GM19397 (cell line): ENCODE data around the gene CLIC3.

Source experiments
- ATAC-seq: cut with Tn5 transposase; IDR thresholded peaks from one replicate; pipeline ENCODE4 v1.9.1; 2021; ENCODE audit warnings: mild to moderate bottlenecking, moderate library complexity; ENCODE audit not compliant: unreplicated experiment

The CLIC3 gene

GRCh38 chr9:136969774-136970173 is 26.6 kb downstream of the CLIC3 start:
- no peak for ATAC-seq

DNA sequence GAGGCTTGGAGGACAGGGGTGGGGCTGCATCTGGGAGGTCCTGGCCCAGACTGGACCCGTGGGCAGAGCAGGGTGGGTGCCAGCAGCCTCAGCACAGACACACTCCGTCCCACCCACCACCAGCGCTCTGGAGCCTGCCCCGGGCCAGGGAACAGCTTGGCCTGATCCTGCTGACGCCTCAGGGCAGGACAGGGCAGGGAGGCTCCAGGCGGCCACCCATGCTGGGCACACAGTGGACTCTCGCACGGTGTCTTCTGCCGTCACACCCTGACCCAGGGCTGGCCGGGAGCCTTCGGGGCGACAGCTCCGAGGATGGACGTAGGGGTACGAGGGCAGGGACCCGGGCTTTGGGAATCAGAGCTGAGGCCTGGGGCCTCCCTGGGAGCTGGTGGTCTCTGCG is 27.2 kb downstream of the CLIC3 start:
- no peak for ATAC-seq

DNA sequence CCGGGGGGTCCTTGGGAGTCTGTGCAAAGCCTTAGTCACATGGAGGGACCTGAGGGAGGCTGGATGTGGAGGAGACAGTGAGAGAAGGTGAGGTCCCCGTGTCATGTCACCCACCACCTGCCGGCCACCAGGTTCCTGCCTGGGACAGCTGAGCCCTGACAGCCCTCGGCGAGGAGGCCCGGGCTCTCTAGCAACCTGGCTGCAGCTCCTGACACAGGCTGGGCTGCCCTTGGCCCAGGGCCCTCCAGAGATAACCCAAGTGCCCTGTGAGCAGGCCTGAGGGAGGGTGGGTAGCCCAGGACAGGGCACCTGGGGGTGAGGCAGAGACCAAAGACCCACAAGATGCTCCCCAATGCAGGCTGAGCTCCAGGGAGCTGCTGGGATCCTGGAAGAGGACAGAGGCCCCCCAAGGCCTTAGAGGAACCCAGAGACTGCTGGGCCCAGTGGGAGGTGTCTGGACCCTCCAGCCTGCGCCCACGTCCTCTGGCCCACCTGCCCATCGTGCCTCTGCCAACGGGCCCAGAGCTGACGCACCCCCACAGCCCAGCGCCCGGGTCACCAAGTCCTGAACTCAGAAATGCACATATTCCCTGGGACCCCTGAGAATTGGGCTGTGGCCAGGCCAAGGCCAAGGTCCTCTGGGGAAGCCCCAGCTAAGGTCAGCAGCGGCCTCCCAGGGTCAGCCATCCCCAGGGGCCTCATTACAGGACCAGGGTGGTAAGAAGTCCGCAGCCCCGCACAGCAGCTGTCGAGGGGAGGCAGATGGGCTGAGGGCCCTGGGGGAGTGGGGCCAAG is 27.8 kb downstream of the CLIC3 start:
- ATAC-seq, result no peak

- no peak for ATAC-seq
Observed at GRCh38 chr9:136965771-136966484, 30.4 kb downstream of the CLIC3 start.

GRCh38 chr9:136964833-136965422 is 31.4 kb downstream of the CLIC3 start:
- ATAC-seq, result no peak

DNA sequence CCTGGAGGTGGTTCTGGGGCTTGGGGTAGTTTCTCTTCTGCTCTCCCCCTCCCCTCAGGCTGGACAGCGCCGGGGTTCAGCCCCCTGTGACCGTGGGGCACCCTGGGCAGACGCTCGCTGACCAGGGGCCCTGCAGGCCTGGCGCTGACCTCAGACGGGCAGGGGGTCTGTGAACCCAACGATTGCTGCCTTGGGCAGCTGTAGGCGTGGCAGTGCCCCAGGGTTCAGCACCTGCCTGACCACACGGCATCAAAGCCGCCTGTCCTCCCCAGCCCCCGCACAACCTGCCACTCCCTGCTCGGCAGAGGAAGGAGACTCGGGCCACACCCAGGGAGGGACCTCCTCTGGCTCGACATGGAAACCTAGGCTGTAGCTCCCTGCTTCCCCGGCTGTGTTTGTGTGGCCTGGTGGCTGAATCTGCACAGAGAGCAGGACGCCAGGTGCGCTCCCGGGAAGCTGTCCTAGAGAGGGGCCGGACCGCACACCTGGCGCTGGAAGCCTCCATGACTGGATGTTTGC is 32.1 kb downstream of the CLIC3 start:
- ATAC-seq, result no peak

GRCh38 chr9:136963751-136964150 is 32.6 kb downstream of the CLIC3 start:
- ATAC-seq, result no peak

DNA sequence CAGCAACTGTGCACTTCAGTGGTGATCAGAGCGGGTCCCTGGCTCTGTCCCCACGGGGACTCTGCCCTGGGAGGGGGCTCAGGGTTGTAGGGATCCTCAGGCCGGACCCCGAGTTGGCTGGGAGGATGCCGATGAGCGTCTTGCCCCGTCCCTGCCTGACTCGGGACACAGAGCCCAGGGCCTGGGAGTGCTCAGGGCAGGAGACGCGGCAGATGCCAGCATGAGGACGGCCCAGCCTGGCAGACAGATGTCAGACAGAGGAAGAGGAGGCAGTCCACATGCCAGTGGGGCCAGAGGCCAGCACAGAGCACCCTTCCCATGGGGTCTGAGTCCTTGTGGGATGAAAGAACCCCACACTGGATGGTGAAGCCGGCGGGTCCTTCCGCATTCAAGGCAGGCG is 33.0 kb downstream of the CLIC3 start:
- ATAC-seq, result no peak

DNA sequence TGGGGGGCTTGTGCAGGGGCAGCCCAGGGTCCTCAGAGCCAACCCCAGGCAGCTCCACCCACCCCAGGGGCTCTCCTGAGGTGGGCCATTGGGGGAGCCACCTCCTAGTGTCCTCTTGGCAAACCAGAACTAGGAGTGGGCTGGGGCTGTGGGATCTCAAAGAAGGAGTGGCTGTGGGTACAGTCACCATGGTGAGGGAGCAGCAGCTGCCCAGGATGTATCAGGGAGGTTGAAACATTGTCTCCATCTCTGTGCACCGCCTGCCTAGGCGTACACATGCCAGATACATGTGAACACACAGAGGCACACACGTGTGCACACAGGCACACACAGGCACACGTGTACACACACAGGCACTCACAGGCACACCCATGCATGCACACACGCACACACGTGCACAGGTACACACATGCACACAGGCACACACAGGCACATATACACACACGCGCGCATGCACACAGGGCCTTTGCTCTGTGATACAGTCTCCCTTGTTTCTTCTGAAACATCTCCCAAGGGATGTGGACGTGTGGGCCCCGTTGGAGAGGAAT is 33.6 kb downstream of the CLIC3 start:
- no peak for ATAC-seq

DNA sequence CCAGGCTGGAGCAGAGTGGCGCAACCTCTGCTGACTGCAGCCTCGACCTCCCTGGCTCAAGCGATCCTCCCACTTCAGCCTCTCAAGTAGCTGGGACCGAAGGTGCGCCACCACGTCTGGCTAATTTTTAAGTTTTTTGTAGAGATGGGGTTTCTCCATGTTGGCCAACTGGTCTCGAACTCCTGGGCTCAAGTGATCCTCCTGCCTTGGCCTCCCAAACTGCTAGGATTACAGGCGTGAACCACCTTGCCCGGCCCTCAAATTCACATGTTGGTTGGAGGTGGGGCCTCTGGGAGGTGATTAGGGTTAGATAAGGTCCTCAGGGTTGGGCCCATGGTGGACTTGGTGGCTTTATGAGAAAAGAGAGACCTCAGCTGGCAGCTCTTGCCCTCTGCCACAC is 34.2 kb downstream of the CLIC3 start:
- ATAC-seq, result no peak

- ATAC-seq, result no peak
Observed at GRCh38 chr9:136961279-136962065, 34.9 kb downstream of the CLIC3 start.

- no peak for ATAC-seq
Observed at GRCh38 chr9:136960938-136961275, 35.5 kb downstream of the CLIC3 start.

DNA sequence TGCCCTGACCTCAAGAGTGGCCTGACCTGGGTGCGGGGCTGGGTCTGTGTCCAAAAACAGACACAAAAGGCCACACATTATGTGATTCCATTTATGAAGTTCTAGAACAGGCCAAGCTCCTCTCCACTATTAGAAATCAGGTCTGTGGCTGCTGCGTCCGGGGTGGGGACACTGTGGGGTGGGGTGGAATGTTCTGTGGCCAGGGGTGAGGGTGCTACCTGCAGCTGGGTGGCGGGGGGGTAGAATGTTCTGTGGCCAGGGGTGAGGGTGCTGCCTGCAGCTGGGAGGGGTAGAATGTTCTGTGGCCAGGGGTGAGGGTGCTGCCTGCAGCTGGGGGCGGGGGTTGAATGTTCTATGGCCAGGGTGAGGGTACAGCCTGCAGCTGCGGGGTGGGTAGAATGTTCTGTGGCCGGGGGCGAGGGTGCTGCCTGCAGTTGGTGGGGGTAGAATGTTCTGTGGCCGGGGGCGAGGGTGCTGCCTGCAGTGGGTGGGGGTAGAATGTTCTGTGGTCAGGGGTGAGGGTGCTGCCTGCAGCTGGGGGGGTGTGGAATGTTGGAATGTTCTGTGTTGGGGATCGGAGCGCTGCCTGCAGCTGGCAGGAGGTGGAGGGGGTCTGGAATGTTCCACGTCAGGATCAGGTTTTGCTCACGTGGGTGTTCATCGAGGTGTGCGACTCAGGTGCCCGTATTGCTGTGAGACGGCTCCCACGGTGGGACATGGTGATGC is 36.0 kb downstream of the CLIC3 start:
- ATAC-seq, result no peak

- ATAC-seq, result no peak
Observed at GRCh38 chr9:136958898-136959850, 37.2 kb downstream of the CLIC3 start.

- ATAC-seq, result no peak
Observed at GRCh38 chr9:136958473-136958872, 37.9 kb downstream of the CLIC3 start.

DNA sequence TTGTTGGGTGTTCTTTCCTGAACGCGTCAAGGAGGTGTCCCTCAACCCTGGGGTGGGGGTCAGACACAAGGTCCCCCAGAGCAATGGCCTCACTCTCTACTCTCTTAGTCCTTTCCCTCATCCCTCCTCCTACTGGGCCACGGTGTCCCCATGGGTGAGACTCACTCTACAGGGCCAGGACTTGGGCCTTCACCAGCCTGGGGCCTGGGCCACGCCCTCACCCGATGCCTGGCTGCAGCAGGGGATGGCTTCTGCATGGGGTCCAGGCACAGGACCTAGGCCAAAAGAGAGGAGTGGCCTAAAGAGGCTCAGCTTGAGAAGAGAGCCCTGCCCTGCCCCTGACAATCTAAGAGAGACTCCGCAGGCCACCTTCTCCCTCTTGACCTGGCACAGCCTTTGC is 38.5 kb downstream of the CLIC3 start:
- no peak for ATAC-seq

GRCh38 chr9:136957461-136957860 is 38.9 kb downstream of the CLIC3 start:
- ATAC-seq, result no peak

DNA sequence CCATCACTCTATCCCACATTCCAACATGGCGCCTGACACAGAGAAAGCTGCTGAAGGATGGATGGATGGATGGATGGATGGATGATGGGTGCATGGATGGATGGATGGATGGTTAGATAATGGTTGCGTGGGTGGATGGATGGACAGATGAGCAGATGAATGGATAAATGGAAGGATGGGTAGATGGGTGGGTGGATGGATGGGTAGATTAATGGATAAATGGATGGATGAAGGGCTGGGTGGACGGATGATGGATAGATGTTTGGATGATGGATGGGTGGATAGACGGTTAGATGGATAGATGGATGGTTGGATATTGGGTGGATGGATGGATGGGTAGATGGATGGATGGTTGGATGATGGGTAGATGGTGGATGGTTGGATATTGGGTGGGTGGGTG is 39.8 kb downstream of the CLIC3 start:
- no peak for ATAC-seq

DNA sequence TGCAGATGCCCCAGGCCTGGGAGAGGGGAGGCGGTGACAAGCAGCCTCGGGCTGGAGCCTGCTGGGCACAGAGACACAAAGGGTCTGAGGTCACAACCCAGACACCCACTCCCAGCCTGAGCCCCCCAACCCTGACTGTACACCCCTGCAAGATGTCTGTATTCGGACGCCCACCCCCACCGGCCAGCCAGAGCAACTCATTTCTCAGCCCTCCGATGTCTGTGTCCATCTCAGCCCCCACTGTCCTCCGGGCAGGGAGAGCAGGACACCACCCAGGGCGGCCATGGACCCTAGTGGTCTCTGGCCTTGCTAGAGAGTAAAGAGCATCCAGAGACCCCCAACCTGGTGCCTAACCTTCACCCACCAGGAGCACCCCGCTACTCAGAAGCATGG is 40.4 kb downstream of the CLIC3 start:
- no peak for ATAC-seq
